ENCODE data around the gene EOLA1.
"Not testable (repeated sequence)": the region's sequence is repeated elsewhere in the genome, so short reads cannot be mapped to it uniquely, and the experiment has no call there.

DNA sequence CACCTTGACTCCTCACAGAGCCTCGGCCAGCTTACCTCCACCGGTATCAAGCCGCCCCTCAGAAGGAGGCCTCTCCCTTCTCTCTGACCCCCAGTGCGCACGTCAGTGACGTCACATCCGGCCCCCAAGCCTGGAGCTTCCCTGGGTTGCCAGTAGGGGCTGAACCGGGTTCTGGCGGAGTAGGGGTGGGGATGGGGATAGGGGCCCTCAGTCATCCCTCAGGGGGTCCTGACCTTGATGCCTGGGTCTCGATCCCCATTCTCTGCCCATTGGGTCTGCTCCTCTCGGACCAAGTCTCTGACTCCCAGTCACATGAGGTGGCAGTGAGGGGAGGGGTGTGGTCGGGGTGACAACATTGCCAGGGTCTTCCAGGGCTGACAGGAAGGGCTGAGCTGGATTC is 46.5 kb downstream of the EOLA1 start, which contains the start of gene MAGEA9B:
- TF ChIP-seq SUZ12 (IDR thresholded peaks at IDR 0.05); TARDBP (IDR thresholded peaks at IDR 0.05); NFRKB (IDR thresholded peaks at IDR 0.05); SP1 (IDR thresholded peaks at IDR 0.05); CTBP1 (IDR thresholded peaks at IDR 0.05; ENCODE audit: borderline replicate concordance); BHLHE40 (IDR thresholded peaks at IDR 0.05; ENCODE audit: borderline replicate concordance); L3MBTL2 (conservative IDR thresholded peaks at IDR 0.05): not testable (repeated sequence)

Measured in HEK293T (cell line).